GM12878 (cell line): Measurements from ENCODE around the gene COL4A5. TPM values are rescaled to one million over a fixed set of nuclear protein-coding genes. Genes with fewer than 3 reads are reported as not detected.

Source experiments
- ATAC-seq: fragments of 200-7000 bp; cut with Tn5 transposase; 3 replicates; pipeline ENCODE4 v1.9.1; 2020; ENCODE audit warnings: mild to moderate bottlenecking, moderate library complexity
- BruUV-seq: library from RNA; stranded (reverse); fragments of 400-500 nt; replicated peaks from 2 replicates; lab custom pipeline; 2021; lab: Mats Ljungman, UMichigan
- CTCF ChIA-PET: fragments of 300-600 bp; sonication (Branson Sonifier 250); formaldehyde crosslinking; extraction: SDS; loops from one replicate; lab custom pipeline; 2021; ENCODE audit warnings: inconsistent platforms; lab: Yijun Ruan, JAX
- POLR2A ChIA-PET: fragments of 350-600 bp; formaldehyde crosslinking; extraction: SDS; loops from one replicate; lab custom pipeline; 2021; ENCODE audit warnings: inconsistent platforms; lab: Charles Lee
- RAD21 ChIA-PET: fragments of 300-600 bp; sonication (Branson Sonifier 250); formaldehyde crosslinking; loops from one replicate; lab custom pipeline; 2023; ENCODE audit warnings: antibody characterized with exemption; ENCODE audit not compliant: unreplicated experiment; lab: Charles Lee
- SMC1A ChIA-PET: fragments of 300-600 bp; sonication (Branson Sonifier 250); formaldehyde crosslinking; loops from one replicate; lab custom pipeline; 2023; ENCODE audit not compliant: unreplicated experiment, uncharacterized antibody; lab: Charles Lee
- DNase-seq: peaks from one replicate; pipeline ENCODE4 v3.0.0-alpha.2; 2011; ENCODE audit warnings: low read depth, low spot score
- FAIRE-seq: peaks from 3 replicates; lab custom pipeline; 2011; peaks lifted over from hg19 to GRCh38; lab: Jason Lieb, UNC
- H2AFZ ChIP-seq: 2 replicates; pipeline ENCODE4 v1.6.0; 2011; ENCODE audit warnings: low read depth, low read length, control low read depth; ENCODE audit not compliant: control insufficient read depth
- H3K27ac ChIP-seq: 2 replicates; pipeline ENCODE4 v1.5.1; 2011; ENCODE audit warnings: control low read depth; ENCODE audit not compliant: control insufficient read depth, insufficient read depth
- H3K27me3 ChIP-seq, 2 experiments: replicated peaks in 1 of 2; 2 replicates each; pipeline versions ENCODE4 v1.6.0 to v1.6.1; 2011; ENCODE audit warnings: low read length in 1 of 2; ENCODE audit not compliant: control insufficient read depth in 2 of 2, insufficient read depth in 2 of 2
- H3K36me3 ChIP-seq, 2 experiments: 2 replicates each; pipeline ENCODE4 v1.5.1; 2011; ENCODE audit warnings: low read length in 1 of 2; ENCODE audit not compliant: control insufficient read depth in 2 of 2, insufficient read depth in 2 of 2
- H3K4me1 ChIP-seq: 2 replicates; pipeline ENCODE4 v1.6.1; 2011; ENCODE audit warnings: mild to moderate bottlenecking, low read length, moderate library complexity, mixed read lengths; ENCODE audit not compliant: control insufficient read depth, insufficient read depth
- H3K4me2 ChIP-seq: 2 replicates; pipeline ENCODE4 v1.6.0; 2011; ENCODE audit warnings: control low read depth; ENCODE audit not compliant: control insufficient read depth, insufficient read depth
- H3K4me3 ChIP-seq: fragments of 200-600 bp; sonication (generic); 2 replicates; pipeline ENCODE4 v1.5.1; 2016
- H3K79me2 ChIP-seq: 2 replicates; pipeline ENCODE4 v1.6.0; 2011; ENCODE audit warnings: low read length; ENCODE audit not compliant: control insufficient read depth, insufficient read depth
- H3K9ac ChIP-seq: 2 replicates; pipeline ENCODE4 v1.8.0; 2011; ENCODE audit warnings: low read length, control low read depth, mixed read lengths; ENCODE audit not compliant: control insufficient read depth, insufficient read depth
- H3K9me3 ChIP-seq: replicated peaks from 3 replicates; pipeline ENCODE4 v1.5.1; 2011; ENCODE audit warnings: mild to moderate bottlenecking, low read length; ENCODE audit not compliant: control insufficient read depth, insufficient read depth
- H4K20me1 ChIP-seq: 2 replicates; pipeline ENCODE4 v1.6.0; 2011; ENCODE audit not compliant: control insufficient read depth, insufficient read depth
- BACH1 ChIP-seq: fragments of 450-650 bp; IDR thresholded peaks from 2 replicates; pipeline ENCODE4 v1.6.1; 2017; ENCODE audit warnings: mild to moderate bottlenecking, borderline replicate concordance
- CBX5 ChIP-seq: sonication (generic); IDR thresholded peaks from 2 replicates; pipeline ENCODE4 v1.6.1; 2016; ENCODE audit warnings: low read depth, moderate library complexity, mild to moderate bottlenecking, inconsistent platforms
- CEBPB ChIP-seq, 2 experiments: fragments of 150-350 bp in 1 of 2; IDR thresholded peaks; 2 replicates each; pipeline ENCODE4 v1.6.1; 2012 to 2014; ENCODE audit warnings: low read depth in 2 of 2, low read length in 2 of 2, borderline replicate concordance in 1 of 2, inconsistent platforms in 1 of 2
- CREB1 ChIP-seq: IDR thresholded peaks from 2 replicates; pipeline ENCODE4 v1.6.1; 2012; ENCODE audit warnings: low read depth, mild to moderate bottlenecking, inconsistent platforms
- EGR1 ChIP-seq, 2 experiments: IDR thresholded peaks; 1 replicate in 1 of 2; 2 replicates in 1 of 2; pipeline ENCODE4 v1.6.1; 2011 to 2012; ENCODE audit warnings: low read depth in 2 of 2, low read length in 2 of 2, borderline replicate concordance in 1 of 2, mild to moderate bottlenecking in 1 of 2, moderate library complexity in 1 of 2
- EP300 ChIP-seq, 2 experiments: fragments of 150-350 bp in 1 of 2; IDR thresholded peaks; 2 replicates each; pipeline ENCODE4 v1.6.1; 2011 to 2012; ENCODE audit warnings: low read depth in 2 of 2, low read length in 2 of 2, borderline replicate concordance in 1 of 2, improper control_type of control experiment in 1 of 2, inconsistent platforms in 1 of 2; ENCODE audit not compliant: control insufficient read depth in 1 of 2
- GATAD2B ChIP-seq: fragments of 450-650 bp; conservative IDR thresholded peaks from 2 replicates; pipeline ENCODE4 v1.6.1; 2017; ENCODE audit warnings: low read depth, mild to moderate bottlenecking, moderate library complexity
- HCFC1 ChIP-seq: fragments of 150-350 bp; IDR thresholded peaks from 2 replicates; pipeline ENCODE4 v1.6.1; 2014; ENCODE audit warnings: low read length
- IRF3 ChIP-seq: fragments of 450-650 bp; IDR thresholded peaks from 2 replicates; pipeline ENCODE4 v1.6.1; 2014; ENCODE audit warnings: mild to moderate bottlenecking
- NFYA ChIP-seq: IDR thresholded peaks from 2 replicates; pipeline ENCODE4 v1.6.1; 2011; ENCODE audit warnings: low read depth, mild to moderate bottlenecking, low read length, improper control_type of control experiment, borderline replicate concordance
- PKNOX1 ChIP-seq: fragments of 450-650 bp; IDR thresholded peaks from 2 replicates; pipeline ENCODE4 v1.6.1; 2016; ENCODE audit warnings: mild to moderate bottlenecking
- SMARCA5 ChIP-seq: fragments of 450-650 bp; IDR thresholded peaks from 2 replicates; pipeline ENCODE4 v1.6.1; 2017; ENCODE audit warnings: mild to moderate bottlenecking
- SPI1 ChIP-seq: IDR thresholded peaks from 2 replicates; pipeline ENCODE4 v1.6.1; 2011; ENCODE audit warnings: low read depth, mild to moderate bottlenecking, low read length, moderate library complexity, borderline replicate concordance; ENCODE audit not compliant: insufficient read depth
- YY1 ChIP-seq: IDR thresholded peaks from 2 replicates; pipeline ENCODE4 v1.6.1; 2011; ENCODE audit warnings: low read depth, mild to moderate bottlenecking, low read length
- ZNF24 ChIP-seq: fragments of 450-650 bp; IDR thresholded peaks from 2 replicates; pipeline ENCODE4 v1.6.1; 2017; ENCODE audit warnings: antibody characterized with exemption, mild to moderate bottlenecking
- ZNF622 ChIP-seq: fragments of 450-650 bp; IDR thresholded peaks from 2 replicates; pipeline ENCODE4 v1.6.1; 2017; ENCODE audit warnings: mild to moderate bottlenecking, inconsistent platforms
- WGBS: methylation state at CpG from one replicate; pipeline ENCODE4 v1.1.6; 2016; ENCODE audit warnings: low lambda C conversion rate; ENCODE audit not compliant: insufficient replicate concordance, insufficient coverage; ENCODE audit errors: missing lambda C conversion rate; 5-methylcytosine and 5-hydroxymethylcytosine counted together
- in situ Hi-C: fragments of 300-500 bp; cut with MboI; formaldehyde crosslinking; loops from 9 replicates; pipeline ENCODE4 v1.14.3; 2018; ENCODE audit warnings: mixed read lengths
- intact Hi-C: fragments of 100-400 bp; cut with micrococcal nuclease; formaldehyde crosslinking; loops from one replicate; pipeline ENCODE4 v1.14.2; 2022; ENCODE audit not compliant: unreplicated experiment
- polyA plus RNA-seq, 11 experiments: library from polyadenylated mRNA; depleted of rRNA in 4 of 11; unstranded in 6 of 11; stranded (reverse) in 5 of 11; fragments of >200 nt; fragmentation: Nextera tagmentation in 4 of 11; fragmentation: Illumina TruSeq in 1 of 11; extraction: Ambion mirVana in 4 of 11; extraction: Trizol in 1 of 11; gene quantifications; 1 replicate in 1 of 11; 2 replicates in 10 of 11; pipeline versions ENCODE4 v1.2.1 to v1.2.3, GENCODE V29; 2011 to 2016; ENCODE audit warnings: inconsistent platforms in 2 of 11, missing spikeins in 2 of 11, low read depth in 1 of 11
- total RNA-seq, 4 experiments: library from RNA; depleted of rRNA in 3 of 4; stranded (reverse); fragments of >200 nt in 3 of 4; fragmentation: Illumina TruSeq in 1 of 4; extraction: Trizol in 1 of 4; gene quantifications; 2 replicates each; pipeline versions ENCODE4 v1.2.1 to v1.2.3, GENCODE V29; 2013 to 2021

COL4A5 gene
- total and polyA plus RNA-seq, 10 of the 15 experiments (the other 5 are each of a cell fraction or from before 2014, with no cell fraction given) = 0.13 to 2.8 (median 0.38) TPM; not detected in 1

GRCh38 chrX:108702530-108702929 lies 262.9 kb downstream of the COL4A5 start:
- FAIRE-seq = no peak
- in situ Hi-C loops = loop anchor here (5.0 kb wide), 1 partner anchor 685 kb away; no protein-coding TSS in a partner anchor
- intact Hi-C loops = no loop called here
- H2AFZ ChIP-seq = no peak overlapping the region
- H4K20me1 ChIP-seq = no peaks in the 10 kb centered on the region
- BruUV-seq = no TSS peak
- POLR2A ChIA-PET = no interaction called here
- WGBS = 0% methylated on average over 1 of the region's 1 CpG
- H3K27me3 ChIP-seq = no peaks in the 10 kb centered on the region
- no peaks in the 10 kb centered on the region for H3K36me3 ChIP-seq
- H3K4me1 ChIP-seq = no peaks in the 10 kb centered on the region
- no peaks in the 10 kb centered on the region for H3K9me3 ChIP-seq
- H3K79me2 ChIP-seq = no peaks in the 10 kb centered on the region
- DNase-seq = no peak
- no peak overlapping the region for H3K4me2 ChIP-seq
- H3K4me3 ChIP-seq = no peak overlapping the region
- H3K9ac ChIP-seq = no peak overlapping the region
- SMC1A ChIA-PET = interaction anchor here (1.0 to 12.3 kb wide), 8 partner anchors 9 to 1188 kb away, joined by 3 to 361 read pairs (median 4); no protein-coding TSS in a partner anchor
- no peak for ATAC-seq
- CTCF ChIA-PET = interaction anchor here (0.6 to 7.2 kb wide), 6 partner anchors 10 to 844 kb away, joined by 3 to 359 read pairs (median 4); no protein-coding TSS in a partner anchor
- H3K27ac ChIP-seq = no peak overlapping the region
- TF ChIP-seq HCFC1 = no peak
- TF ChIP-seq CEBPB (IDR thresholded peaks at IDR 0.05; ENCODE audit: borderline replicate concordance in 1 of 2, low read depth in 2 of 2, low read length in 2 of 2) = no peak
- TF ChIP-seq EGR1 (IDR thresholded peaks at IDR 0.05; ENCODE audit: borderline replicate concordance in 1 of 2, low read depth in 2 of 2, low read length in 2 of 2) = no peak
- TF ChIP-seq ZNF622 = no peak
- no peak for TF ChIP-seq EP300 (IDR thresholded peaks at IDR 0.05; ENCODE audit: borderline replicate concordance in 1 of 2, control insufficient read depth in 1 of 2, low read depth in 2 of 2, low read length in 2 of 2)
- no peak for TF ChIP-seq CBX5
- no peak for TF ChIP-seq GATAD2B
- no peak for TF ChIP-seq BACH1
- no peak for TF ChIP-seq IRF3
- no peak for TF ChIP-seq YY1
- no peak for TF ChIP-seq NFYA
- TF ChIP-seq PKNOX1 = no peak
- no peak for TF ChIP-seq SPI1
- no peak for TF ChIP-seq CREB1
- no peak for TF ChIP-seq SMARCA5
- no peak for TF ChIP-seq ZNF24
- RAD21 ChIA-PET = interaction anchor here (1.2 to 9.0 kb wide), 2 partner anchors 681 to 686 kb away, joined by 4 to 330 read pairs; no protein-coding TSS in a partner anchor
